NCI-H187 (cell line): Measurements from ENCODE around the gene BHLHE40.

ENCODE experiments used
- DNase-seq, 2 experiments: peaks; one replicate each; lab custom pipeline; 2025; lab: John Stamatoyannopoulos, UW

BHLHE40 gene

DNA sequence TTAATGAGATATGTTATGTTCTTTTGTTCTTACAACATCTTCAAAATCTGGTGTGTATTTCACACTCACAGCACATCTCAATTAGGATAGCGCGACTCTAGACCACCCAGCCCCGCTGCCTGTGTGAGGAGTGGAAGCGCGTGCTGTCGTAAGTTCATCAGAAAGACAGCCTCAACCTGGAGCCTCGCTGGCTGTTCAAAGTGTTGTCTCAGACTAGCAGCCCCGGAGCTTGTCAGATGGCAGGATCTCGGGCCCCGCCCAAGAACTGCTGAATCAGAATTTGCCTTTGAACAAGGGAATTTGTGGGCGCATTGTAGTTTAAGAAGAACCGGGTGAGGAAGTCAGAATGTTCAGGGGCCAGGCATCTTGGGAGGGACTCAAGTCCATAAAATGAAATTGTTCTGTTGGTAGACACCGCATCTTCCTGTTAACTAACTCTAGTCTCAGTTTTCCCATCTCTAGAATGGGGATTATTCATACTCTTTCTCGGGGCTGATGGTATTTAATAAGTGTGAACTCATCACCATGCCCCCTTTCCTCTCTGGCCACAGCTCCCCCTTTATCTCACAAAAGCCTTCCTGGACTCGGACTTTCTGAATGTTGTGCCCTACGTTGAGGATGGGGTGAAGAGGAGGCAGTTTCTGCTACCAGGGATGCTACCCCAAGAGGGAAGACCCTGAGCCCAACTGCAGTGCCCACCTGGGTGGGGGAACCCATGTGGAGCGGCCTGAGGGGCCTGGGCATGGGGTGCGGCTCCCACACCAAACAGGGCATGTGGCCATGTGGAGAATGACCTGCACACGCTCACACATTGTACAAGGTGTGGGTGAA, 40.4 kb downstream of the BHLHE40 start:
- DNase-seq: no peak

DNA sequence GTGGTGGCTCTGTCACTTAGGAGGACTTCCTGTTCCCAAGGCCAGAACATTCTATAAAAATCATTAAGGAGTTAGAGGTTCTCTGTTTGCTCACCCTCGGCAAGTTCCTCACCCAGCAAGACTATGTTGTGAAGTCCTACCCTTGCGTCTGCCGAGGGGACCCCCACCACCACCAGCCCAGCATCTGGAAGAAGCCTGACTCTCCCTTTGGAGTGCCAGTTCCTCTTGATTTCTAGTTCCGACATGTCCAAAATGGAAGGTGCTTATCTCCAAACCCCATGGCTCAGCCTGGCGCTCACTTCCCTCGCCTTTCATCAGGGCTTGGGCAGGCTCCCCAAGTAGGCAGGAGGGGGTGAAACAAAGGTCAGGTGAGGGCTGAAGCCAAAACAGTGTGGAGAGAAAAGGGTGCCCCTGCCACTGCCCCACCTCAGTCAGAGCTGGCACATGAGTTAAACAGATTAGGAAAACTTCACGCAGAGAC, 41.0 kb downstream of the BHLHE40 start:
- no peak for DNase-seq

DNA sequence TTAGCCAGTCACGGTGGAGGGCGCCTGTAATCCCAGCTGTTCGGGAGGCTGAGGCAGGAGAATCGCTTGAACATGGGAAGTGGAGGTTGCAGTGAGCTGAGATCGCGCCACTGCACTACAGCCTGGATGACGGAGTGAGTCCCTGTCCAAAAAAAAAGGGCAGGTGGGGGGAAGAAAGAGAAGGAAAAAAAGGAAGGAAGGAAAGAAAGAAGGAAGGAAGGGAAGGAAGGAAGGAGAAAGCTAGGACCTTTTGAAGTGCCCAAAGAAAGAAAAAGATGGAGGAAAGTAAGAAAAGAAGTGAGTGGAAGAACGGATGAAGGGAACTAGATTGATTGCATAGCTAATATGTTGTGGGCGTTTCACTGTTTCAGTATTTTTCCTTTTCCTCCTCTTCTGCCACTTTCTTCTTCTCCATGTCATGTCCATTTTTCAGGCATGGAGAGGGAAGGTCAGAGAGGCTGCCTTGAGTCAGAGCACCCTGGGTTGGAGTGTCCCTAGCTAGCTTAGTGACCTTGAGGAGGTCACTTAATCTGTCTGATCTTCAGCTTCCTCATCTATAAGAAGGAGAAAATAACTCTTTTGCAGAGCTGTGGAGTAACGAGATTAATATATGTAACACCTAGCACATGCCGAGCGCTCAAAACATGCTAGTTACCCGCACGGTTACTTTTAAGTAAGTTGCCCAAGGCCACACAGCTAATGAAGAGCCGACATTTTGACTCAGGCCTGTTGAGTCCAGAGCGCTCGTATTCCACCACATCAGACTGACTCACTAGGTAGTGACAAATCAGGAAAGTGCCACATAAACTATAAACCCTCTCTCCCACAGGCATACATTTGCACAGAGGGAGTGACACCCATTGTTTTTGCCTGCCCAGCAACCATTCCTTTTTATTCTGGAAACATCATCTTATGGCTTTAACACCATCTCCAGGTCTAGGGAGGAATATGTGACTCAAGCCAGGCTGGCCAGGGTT, 42.2 kb downstream of the BHLHE40 start:
- no peak for DNase-seq

DNA sequence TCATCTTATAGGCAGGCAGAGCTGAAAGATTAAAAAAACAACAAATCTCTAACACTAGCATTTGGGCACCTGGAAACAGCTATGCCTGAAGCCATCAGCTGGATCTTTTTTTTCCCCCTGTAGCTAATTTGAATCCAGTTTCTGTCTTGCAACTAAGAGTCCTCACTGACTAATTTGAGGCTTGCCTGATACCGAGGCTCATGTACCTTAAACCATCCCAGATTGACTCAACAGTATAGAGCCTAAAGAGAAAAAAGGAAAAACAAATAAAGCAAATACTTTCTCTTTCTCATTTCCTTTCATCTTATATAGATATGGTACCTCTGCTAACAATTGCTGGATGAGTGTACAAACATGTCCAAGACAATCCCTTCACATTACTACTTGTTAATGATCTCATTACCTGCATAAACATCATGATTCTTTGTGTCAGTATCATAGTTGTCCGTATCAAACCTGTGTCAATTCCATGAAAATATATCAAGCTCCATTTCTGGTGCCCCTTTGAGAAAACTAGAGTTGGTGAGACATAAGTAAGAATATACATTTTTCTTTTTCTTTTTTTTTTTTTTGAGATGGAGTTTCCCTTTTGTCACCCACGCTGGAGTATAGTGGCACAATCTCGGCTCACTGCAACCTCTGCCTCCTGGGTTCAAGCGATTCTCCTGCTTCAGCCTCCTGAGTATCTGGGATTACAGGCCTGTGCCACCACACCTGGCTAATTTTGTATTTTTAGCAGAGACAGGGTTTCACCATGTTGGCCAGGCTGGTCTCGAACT, 43.1 kb downstream of the BHLHE40 start:
- DNase-seq: no peak

DNA sequence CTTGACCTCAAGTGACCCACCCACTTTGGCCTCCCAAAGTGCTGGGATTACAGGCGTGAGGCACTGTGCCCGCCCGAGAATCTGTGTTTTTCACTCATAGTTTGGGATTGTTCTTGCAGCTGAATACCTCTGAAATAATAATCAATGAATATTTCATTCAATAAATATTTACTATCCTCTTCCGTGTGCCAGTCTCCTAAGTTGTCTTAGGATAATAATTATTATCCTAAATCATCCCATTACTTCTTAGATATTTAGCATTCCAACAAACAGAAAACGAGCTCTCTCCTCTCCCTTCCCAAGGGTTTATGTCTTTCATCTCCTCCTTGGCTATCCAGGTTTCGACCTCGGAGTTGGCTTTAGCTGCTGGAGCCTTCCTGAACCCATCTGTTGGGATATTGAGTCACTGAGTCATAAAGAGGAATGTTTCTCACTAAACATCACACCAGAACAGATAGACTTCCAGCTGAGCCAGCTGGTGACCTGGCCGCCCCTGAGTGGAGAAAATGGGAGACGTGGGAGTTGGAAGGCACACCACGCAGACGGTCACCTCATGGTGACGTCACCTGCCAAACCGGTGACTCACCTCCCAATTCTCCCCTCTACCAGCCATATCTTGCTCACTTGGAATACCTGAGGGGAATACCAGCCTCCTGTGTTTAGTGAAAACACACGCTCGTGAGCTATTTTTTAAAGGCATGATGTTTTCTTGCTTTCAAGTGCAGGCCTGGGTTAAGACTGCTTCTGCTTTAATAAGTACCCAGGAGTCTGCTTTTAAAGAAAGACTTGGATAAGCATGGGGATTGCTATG, 43.9 kb downstream of the BHLHE40 start:
- DNase-seq: no peak

DNA sequence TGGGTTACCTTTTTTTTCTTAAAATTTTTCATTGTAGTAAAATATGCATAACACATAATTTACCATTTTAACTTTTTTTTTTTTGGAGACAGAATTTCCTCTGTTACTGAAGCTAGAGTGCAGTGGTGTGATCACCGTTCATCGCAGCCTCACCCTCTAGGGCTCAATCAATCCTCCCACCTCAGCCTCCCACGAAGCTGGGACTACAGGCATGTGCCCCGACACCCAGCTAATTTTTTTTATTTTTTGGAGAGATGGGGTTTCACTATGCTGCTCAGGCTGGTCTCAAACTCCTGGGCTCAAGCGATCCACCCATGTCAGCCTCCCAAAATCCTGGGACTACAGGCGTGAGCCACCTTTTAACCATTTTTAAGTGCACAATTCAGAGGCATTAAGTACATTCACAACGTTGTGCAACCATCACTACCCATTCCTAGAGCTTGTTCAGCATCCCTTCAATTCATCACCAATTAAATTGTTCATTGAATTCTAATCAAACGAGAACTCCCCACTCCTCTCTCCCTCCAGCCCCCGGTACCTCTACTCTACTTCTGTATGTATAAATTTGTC, 44.6 kb downstream of the BHLHE40 start:
- DNase-seq: no peak

DNA sequence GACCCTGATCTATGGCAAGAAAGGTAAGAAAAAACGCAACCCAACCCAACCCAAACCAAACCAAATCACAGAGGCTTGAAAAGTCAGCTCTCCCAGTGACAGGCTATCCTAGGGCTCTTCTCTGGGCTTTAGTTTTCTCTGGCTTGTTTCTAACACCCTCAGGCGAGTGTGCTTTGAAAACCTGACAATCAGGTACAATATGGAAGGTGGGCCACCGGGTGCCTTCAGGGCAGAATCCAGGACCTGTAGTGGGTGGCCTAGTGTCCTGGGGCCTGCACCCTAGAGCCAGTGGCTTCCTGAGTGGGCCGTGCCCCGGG, 46.8 kb downstream of the BHLHE40 start:
- DNase-seq: no peak

DNA sequence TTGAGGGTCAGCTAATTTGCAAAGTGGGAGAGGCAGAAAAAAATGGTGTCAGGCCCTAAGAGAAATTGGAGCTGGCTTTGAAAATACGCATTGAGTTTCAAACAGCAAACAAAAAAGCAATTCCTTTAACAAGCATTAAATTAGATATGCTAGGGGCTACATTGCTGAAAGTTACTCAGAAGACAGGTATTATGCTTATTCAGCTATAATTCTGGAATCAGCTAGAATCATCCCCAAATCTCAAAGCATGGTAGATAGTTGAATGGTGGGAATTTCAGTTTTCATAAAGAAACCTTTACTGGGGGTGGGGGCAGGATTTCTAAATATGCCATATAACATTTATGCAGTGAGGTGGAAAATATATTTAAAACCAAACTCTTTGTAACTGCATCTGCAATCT, 50.5 kb downstream of the BHLHE40 start:
- no peak for DNase-seq

DNA sequence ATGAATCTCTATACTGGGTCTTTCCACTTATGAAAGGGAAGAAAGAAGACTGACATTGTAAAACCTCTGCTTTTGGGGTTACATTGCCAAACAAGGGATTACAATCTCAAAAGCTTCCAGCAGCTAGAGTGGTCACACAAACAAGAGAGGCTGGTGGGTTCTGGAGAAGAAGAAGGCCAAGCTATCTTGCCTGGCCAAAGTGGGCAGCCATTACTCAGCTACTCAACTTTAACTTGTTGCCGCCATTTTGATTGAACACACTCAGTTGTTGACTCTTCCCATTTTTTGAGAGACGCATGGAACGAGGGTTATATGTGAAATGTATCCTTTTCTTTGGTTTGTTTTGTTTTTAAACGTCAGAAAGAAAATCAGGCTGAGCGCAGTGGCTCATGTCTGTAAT, 50.9 kb downstream of the BHLHE40 start:
- no peak for DNase-seq

DNA sequence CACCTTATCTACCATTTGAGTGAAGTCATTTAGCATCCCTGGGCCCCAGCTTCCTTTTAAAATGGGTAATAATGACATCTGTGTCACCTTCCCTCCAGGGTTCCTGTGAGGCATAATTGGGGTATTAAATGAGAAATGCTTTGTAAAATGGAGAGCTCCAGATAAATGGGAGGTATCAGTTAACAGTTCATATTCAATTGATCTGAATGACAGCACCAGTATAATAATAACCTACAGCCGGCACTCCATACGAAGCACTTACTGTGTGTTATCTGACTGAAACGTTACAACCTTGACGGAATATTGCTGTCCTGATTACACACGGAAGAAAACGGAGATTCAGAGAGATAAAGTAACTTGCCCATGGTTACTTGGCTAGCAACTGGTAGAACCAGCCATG, 53.6 kb downstream of the BHLHE40 start:
- no peak for DNase-seq
